22Rv1 (cell line): ENCODE results near the gene SEMA6D.

Experiments
- ZFX ChIP-seq: fragments of 450-650 bp; IDR thresholded peaks from 2 replicates; pipeline ENCODE4 v1.6.1; 2017; ENCODE audit warnings: antibody characterized with exemption, borderline replicate concordance
- TF ChIP-seq, protein P1 (sequence below): fragments of 450-650 bp; IDR thresholded peaks from 2 replicates; pipeline ENCODE4 v1.5.1; 2017; ENCODE audit warnings: mild to moderate bottlenecking

- TF ChIP-seq, protein P1, sequence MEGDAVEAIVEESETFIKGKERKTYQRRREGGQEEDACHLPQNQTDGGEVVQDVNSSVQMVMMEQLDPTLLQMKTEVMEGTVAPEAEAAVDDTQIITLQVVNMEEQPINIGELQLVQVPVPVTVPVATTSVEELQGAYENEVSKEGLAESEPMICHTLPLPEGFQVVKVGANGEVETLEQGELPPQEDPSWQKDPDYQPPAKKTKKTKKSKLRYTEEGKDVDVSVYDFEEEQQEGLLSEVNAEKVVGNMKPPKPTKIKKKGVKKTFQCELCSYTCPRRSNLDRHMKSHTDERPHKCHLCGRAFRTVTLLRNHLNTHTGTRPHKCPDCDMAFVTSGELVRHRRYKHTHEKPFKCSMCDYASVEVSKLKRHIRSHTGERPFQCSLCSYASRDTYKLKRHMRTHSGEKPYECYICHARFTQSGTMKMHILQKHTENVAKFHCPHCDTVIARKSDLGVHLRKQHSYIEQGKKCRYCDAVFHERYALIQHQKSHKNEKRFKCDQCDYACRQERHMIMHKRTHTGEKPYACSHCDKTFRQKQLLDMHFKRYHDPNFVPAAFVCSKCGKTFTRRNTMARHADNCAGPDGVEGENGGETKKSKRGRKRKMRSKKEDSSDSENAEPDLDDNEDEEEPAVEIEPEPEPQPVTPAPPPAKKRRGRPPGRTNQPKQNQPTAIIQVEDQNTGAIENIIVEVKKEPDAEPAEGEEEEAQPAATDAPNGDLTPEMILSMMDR, result no peak
- TF ChIP-seq ZFX, result no peak
Observed at GRCh38 chr15:47675735-47676134, 41.6 kb upstream of the SEMA6D start.
